ENCODE data around the gene AP2B1.

Gene AP2B1

GRCh38 chr17:35760587-35760986 lies 173.5 kb downstream of the AP2B1 start, which contains the start of gene C17orf50:
Gene C17orf50 (plus strand): TSS chr17:35760887. CDS start chr17:35760942, 55 bp downstream.
- no peak within 1 kb of the TSS for H3K4me2 ChIP-seq (ENCODE audit: low read depth, low read length)
- no peaks in the 10 kb centered on the region for H3K9me2 ChIP-seq (replicated peaks; ENCODE audit: insufficient read depth, low read length)
- H3K9me3 ChIP-seq (replicated peaks; ENCODE audit: insufficient read depth, low read length): no peaks in the 10 kb centered on the region
- H2AFZ ChIP-seq (ENCODE audit: low read length): no peak within 1 kb of the TSS
- TF ChIP-seq EZH2phosphoT487 (IDR thresholded peaks at IDR 0.05; ENCODE audit: low read length) (no peak), CTCF (IDR thresholded peaks at IDR 0.05; ENCODE audit: low read length) (no peak), EZH2 (optimal IDR thresholded peaks at IDR 0.05; ENCODE audit: low read depth, low read length) (no peak)
- no peaks in the 10 kb centered on the region for H3K4me1 ChIP-seq (ENCODE audit: low read length)
- no peak within 1 kb of the TSS for H3K4me3 ChIP-seq (ENCODE audit: low read length)
- H4K20me1 ChIP-seq (ENCODE audit: insufficient read depth, low read length): no peaks in the 10 kb centered on the region
- no peak within 1 kb of the TSS for H3K9ac ChIP-seq (ENCODE audit: low read length)
- no peaks in the 10 kb centered on the region for H3F3A ChIP-seq (ENCODE audit: insufficient read depth, low read length)
- no peak within 1 kb of the TSS for H3K27ac ChIP-seq (ENCODE audit: low read length)
- no peaks in the 10 kb centered on the region for H3K79me2 ChIP-seq (ENCODE audit: low read length)
- no peaks in the 10 kb centered on the region for H3K36me3 ChIP-seq (replicated peaks; ENCODE audit: insufficient read depth, low read length)
- no peak for DNase-seq
- H3K27me3 ChIP-seq (replicated peaks; ENCODE audit: insufficient read depth, low read length): peaks cover 7% of the 10 kb centered on the region; the same call in 1 of the 2 replicates

- Histone ChIP-seq H3K9me3 (replicated peaks; ENCODE audit: insufficient read depth, low read length) (no peaks in the 10 kb centered on the region), H3K9ac (ENCODE audit: low read length) (no peak overlapping the region), H3K27ac (ENCODE audit: low read length) (no peak overlapping the region), H3K4me2 (ENCODE audit: low read depth, low read length) (no peak overlapping the region), H3F3A (ENCODE audit: insufficient read depth, low read length) (no peaks in the 10 kb centered on the region), H3K9me2 (replicated peaks; ENCODE audit: insufficient read depth, low read length) (no peaks in the 10 kb centered on the region), H2AFZ (ENCODE audit: low read length) (no peak overlapping the region), H3K79me2 (ENCODE audit: low read length) (no peaks in the 10 kb centered on the region), H3K4me3 (ENCODE audit: low read length) (no peak overlapping the region), H3K36me3 (replicated peaks; ENCODE audit: insufficient read depth, low read length) (no peaks in the 10 kb centered on the region), H4K20me1 (ENCODE audit: insufficient read depth, low read length) (no peaks in the 10 kb centered on the region), H3K4me1 (ENCODE audit: low read length) (no peaks in the 10 kb centered on the region), H3K27me3 (replicated peaks; ENCODE audit: insufficient read depth, low read length) (peaks cover 12% of the 10 kb centered on the region; the same call in 1 of the 2 replicates)
- no peak for TF ChIP-seq EZH2phosphoT487 (IDR thresholded peaks at IDR 0.05; ENCODE audit: low read length)
- no peak for TF ChIP-seq EZH2 (optimal IDR thresholded peaks at IDR 0.05; ENCODE audit: low read depth, low read length)
- TF ChIP-seq CTCF (IDR thresholded peaks at IDR 0.05; ENCODE audit: low read length): no peak
- DNase-seq: no peak
Measured at GRCh38 chr17:35761601-35762000, 174.5 kb downstream of the AP2B1 start.

GRCh38 chr17:35763767-35764122 lies 176.6 kb downstream of the AP2B1 start:
- no peaks in the 10 kb centered on the region for H3F3A ChIP-seq (ENCODE audit: insufficient read depth, low read length)
- H3K27me3 ChIP-seq (replicated peaks; ENCODE audit: insufficient read depth, low read length): peaks cover 12% of the 10 kb centered on the region; the same call in 1 of the 2 replicates
- TF ChIP-seq EZH2phosphoT487 (IDR thresholded peaks at IDR 0.05; ENCODE audit: low read length) (no peak), CTCF (IDR thresholded peaks at IDR 0.05; ENCODE audit: low read length) (no peak), EZH2 (optimal IDR thresholded peaks at IDR 0.05; ENCODE audit: low read depth, low read length) (no peak)
- DNase-seq: no peak
- H3K9me3 ChIP-seq (replicated peaks; ENCODE audit: insufficient read depth, low read length): no peaks in the 10 kb centered on the region
- H4K20me1 ChIP-seq (ENCODE audit: insufficient read depth, low read length): no peaks in the 10 kb centered on the region
- no peak overlapping the region for H3K27ac ChIP-seq (ENCODE audit: low read length)
- H2AFZ ChIP-seq (ENCODE audit: low read length): peak overlapping the region; percentile 91
- no peak overlapping the region for H3K9ac ChIP-seq (ENCODE audit: low read length)
- H3K4me1 ChIP-seq (ENCODE audit: low read length): no peaks in the 10 kb centered on the region
- H3K36me3 ChIP-seq (replicated peaks; ENCODE audit: insufficient read depth, low read length): no peaks in the 10 kb centered on the region
- no peaks in the 10 kb centered on the region for H3K9me2 ChIP-seq (replicated peaks; ENCODE audit: insufficient read depth, low read length)
- H3K4me3 ChIP-seq (ENCODE audit: low read length): peak overlapping the region; percentile 73
- peak overlapping the region; percentile 98 for H3K4me2 ChIP-seq (ENCODE audit: low read depth, low read length)
- no peaks in the 10 kb centered on the region for H3K79me2 ChIP-seq (ENCODE audit: low read length)
